ENCODE data around the gene ENO2. TPM values are rescaled to one million over a fixed set of nuclear protein-coding genes. Genes with fewer than 3 reads are reported as not detected.
A peak's percentile ranks its signal among the peaks of the same experiment; 100 is the strongest.

The ENO2 gene
- total and polyA plus RNA-seq, 2 donors from 2014 or later, result 10.3 to 35.7 TPM

DNA sequence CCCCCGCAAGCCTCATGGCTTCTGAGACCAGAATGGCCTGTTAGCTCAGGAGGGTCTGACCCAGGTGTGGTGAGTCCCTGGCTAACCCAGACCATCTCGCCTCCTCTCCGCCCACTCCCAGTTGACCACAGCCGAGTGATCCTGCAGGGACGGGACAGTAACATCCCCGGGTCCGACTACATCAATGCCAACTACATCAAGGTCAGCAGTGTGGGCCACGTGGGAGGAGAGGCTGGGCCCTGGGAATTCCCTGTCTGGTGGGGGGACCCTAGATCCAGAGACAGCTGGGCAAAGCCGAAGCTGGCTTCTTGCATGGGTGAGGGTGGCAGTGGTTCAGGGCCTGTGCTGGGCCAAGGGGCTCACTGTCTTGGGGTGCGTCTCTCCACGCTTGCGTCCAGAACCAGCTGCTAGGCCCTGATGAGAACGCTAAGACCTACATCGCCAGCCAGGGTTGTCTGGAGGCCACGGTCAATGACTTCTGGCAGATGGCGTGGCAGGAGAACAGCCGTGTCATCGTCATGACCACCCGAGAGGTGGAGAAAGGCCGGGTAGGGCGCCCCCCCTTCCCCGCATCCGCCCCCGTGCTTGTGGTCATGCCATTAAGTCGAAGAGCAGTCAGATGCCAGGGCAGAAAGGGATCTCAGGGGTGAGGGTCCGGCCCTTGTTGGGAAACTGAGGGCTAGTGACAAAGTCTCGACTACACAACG, 41.8 kb downstream of the ENO2 start:
- no peak overlapping the region for H3K27ac ChIP-seq (ENCODE audit: low read depth in 2 of 2, low read length in 2 of 2)
- intact Hi-C loops (cut with DNase I), result no loop called here
- H3K9me3 ChIP-seq (ENCODE audit: control insufficient read depth in 2 of 3, insufficient read depth in 1 of 3, low read length in 3 of 3), result no peaks in the 10 kb centered on the region
- H3K4me3 ChIP-seq (ENCODE audit: low read length in 3 of 3), result no peak overlapping the region
- TF ChIP-seq, protein P1, sequence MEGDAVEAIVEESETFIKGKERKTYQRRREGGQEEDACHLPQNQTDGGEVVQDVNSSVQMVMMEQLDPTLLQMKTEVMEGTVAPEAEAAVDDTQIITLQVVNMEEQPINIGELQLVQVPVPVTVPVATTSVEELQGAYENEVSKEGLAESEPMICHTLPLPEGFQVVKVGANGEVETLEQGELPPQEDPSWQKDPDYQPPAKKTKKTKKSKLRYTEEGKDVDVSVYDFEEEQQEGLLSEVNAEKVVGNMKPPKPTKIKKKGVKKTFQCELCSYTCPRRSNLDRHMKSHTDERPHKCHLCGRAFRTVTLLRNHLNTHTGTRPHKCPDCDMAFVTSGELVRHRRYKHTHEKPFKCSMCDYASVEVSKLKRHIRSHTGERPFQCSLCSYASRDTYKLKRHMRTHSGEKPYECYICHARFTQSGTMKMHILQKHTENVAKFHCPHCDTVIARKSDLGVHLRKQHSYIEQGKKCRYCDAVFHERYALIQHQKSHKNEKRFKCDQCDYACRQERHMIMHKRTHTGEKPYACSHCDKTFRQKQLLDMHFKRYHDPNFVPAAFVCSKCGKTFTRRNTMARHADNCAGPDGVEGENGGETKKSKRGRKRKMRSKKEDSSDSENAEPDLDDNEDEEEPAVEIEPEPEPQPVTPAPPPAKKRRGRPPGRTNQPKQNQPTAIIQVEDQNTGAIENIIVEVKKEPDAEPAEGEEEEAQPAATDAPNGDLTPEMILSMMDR (IDR thresholded peaks at IDR 0.05; ENCODE audit: borderline replicate concordance, extremely low read depth, insufficient read depth), result no peak
- DNase-seq, result no peak
- H3K27me3 ChIP-seq (ENCODE audit: control insufficient read depth, insufficient read depth, low read length), result no peaks in the 10 kb centered on the region
- H3K9ac ChIP-seq (ENCODE audit: low read length in 3 of 3), result no peak overlapping the region
- peaks cover 0 to 16% (median 0%) of the 10 kb centered on the region in 3 donors for H3K4me1 ChIP-seq (ENCODE audit: control insufficient read depth in 2 of 3, insufficient read depth in 2 of 3, low read depth in 1 of 3, low read length in 3 of 3)
- H3K36me3 ChIP-seq (ENCODE audit: control insufficient read depth in 2 of 3, insufficient read depth in 3 of 3, low read length in 3 of 3), result peaks cover 0 to 5% (median 0%) of the 10 kb centered on the region in 3 donors
- no peak for FAIRE-seq

DNA sequence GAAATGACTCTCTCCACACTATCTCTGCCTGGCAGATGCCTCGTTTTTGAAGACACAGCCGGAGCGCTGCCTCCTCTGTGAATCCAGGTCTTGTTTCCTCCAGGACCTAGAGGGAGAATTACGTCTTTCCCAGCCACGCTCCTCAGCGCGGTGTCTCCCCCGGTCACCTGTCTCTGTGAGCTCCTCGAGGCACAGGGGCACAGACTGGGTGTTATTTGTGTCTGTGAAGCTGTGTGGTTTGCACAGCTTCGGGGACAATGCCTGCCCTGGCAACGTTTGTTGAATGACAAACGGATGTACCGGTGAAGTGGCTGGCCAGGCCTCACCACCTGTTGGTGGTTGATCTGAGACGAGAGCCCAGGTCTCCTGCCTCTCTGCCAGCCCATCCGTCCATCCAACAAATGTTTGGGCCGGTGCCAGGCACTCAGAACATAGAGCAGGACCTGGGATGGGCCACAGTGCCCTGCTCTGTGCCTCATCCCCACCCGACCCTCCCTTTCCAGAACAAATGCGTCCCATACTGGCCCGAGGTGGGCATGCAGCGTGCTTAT, 42.8 kb downstream of the ENO2 start:
- H3K4me1 ChIP-seq (ENCODE audit: control insufficient read depth in 2 of 3, insufficient read depth in 2 of 3, low read depth in 1 of 3, low read length in 3 of 3), result peaks cover 0 to 23% (median 7%) of the 10 kb centered on the region in 3 donors

DNA sequence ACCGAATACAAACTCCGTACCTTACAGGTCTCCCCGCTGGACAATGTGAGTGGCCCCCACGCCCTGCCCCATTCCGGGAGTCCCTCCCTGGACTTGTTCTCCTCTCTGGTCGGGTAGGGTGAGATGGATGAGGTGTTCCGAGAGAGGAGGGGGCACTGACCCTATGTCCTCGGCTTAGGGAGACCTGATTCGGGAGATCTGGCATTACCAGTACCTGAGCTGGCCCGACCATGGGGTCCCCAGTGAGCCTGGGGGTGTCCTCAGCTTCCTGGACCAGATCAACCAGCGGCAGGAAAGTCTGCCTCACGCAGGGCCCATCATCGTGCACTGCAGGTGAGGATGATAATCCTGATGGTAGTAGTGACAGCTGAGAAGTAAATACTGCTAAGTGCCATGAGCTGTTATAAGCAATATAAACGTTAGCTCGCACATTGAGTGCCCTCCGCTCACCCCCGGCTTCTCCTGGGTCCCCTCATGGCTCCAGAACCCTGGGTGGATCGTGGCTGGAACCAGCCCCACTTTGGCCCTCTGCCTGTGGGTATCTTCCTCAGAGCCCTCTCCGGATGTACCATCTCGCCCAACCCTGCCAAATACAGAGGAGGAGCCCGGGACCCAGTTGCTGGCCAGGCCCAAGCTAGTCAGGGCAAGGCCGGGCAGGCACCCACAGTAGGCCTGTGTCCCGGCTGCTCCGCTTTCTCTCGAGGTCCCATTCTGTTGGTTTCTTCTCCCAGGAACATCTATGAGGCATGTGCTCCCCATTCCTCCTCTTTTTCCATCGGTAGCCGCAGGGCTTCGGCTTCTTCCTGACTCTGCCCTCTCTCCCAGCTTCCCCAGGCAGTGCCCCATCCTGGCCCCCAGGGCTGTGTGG, 43.6 kb downstream of the ENO2 start:
- TF ChIP-seq, protein P1 (IDR thresholded peaks at IDR 0.05; ENCODE audit: borderline replicate concordance, extremely low read depth, insufficient read depth), result no peak
- H3K27me3 ChIP-seq (ENCODE audit: control insufficient read depth, insufficient read depth, low read length), result no peaks in the 10 kb centered on the region
- H3K4me3 ChIP-seq (ENCODE audit: low read length in 3 of 3), result no peak overlapping the region
- no peaks in the 10 kb centered on the region for H3K9me3 ChIP-seq (ENCODE audit: control insufficient read depth in 2 of 3, insufficient read depth in 1 of 3, low read length in 3 of 3)
- peaks cover 0 to 25% (median 9%) of the 10 kb centered on the region in 3 donors for H3K4me1 ChIP-seq (ENCODE audit: control insufficient read depth in 2 of 3, insufficient read depth in 2 of 3, low read depth in 1 of 3, low read length in 3 of 3)
- H3K27ac ChIP-seq (ENCODE audit: low read depth in 2 of 2, low read length in 2 of 2), result peak overlapping the region in 1 of 2 donors; percentile 51
- DNase-seq, result peak in 1 of 5 donors; percentile 75
- no peak overlapping the region for H3K9ac ChIP-seq (ENCODE audit: low read length in 3 of 3)
- no peak for FAIRE-seq
- intact Hi-C loops (cut with DNase I), result no loop called here
- H3K36me3 ChIP-seq (ENCODE audit: control insufficient read depth in 2 of 3, insufficient read depth in 3 of 3, low read length in 3 of 3), result peaks cover 0 to 5% (median 0%) of the 10 kb centered on the region in 3 donors

More for the DNA sequence above, 42.8 kb downstream of the ENO2 start:
- no peak overlapping the region for H3K4me3 ChIP-seq (ENCODE audit: low read length in 3 of 3)
- H3K9ac ChIP-seq (ENCODE audit: low read length in 3 of 3), result no peak overlapping the region
- intact Hi-C loops (cut with DNase I), result no loop called here
- no peak overlapping the region for H3K27ac ChIP-seq (ENCODE audit: low read depth in 2 of 2, low read length in 2 of 2)
- no peak for FAIRE-seq
- H3K36me3 ChIP-seq (ENCODE audit: control insufficient read depth in 2 of 3, insufficient read depth in 3 of 3, low read length in 3 of 3), result peaks cover 0 to 5% (median 0%) of the 10 kb centered on the region in 3 donors
- TF ChIP-seq, protein P1 (IDR thresholded peaks at IDR 0.05; ENCODE audit: borderline replicate concordance, extremely low read depth, insufficient read depth), result no peak
- H3K9me3 ChIP-seq (ENCODE audit: control insufficient read depth in 2 of 3, insufficient read depth in 1 of 3, low read length in 3 of 3), result no peaks in the 10 kb centered on the region
- no peaks in the 10 kb centered on the region for H3K27me3 ChIP-seq (ENCODE audit: control insufficient read depth, insufficient read depth, low read length)
- DNase-seq, result no peak
